ENCODE data around the gene OR2A25. TPM values are rescaled to one million over a fixed set of nuclear protein-coding genes. Genes with fewer than 3 reads are reported as not detected.

Gene OR2A25
- total RNA-seq, 1 donor from 2014 or later: not detected

DNA sequence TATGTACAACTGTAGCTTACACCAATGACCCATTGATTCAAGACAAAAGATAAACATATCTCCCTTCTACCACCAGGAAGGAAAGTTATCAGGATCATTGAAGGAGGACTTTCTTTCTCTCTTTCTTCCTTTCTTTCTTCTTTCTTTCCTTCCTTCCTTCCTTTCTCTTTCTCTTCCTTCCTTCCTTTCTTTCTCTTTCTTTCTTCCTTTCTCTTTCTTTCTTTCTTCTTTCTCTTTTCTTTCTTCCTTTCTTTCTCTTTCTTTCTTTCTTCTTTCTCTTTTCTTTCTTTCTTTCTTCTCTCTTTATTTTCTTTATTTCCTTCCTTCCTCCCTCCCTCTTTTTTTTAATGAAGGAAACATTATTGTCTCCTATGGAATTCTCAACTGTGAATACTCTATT is 29.2 kb downstream of the OR2A25 start:
- Histone ChIP-seq H3K27me3 (ENCODE audit: control insufficient read depth, insufficient read depth, low read length) (no peaks in the 10 kb centered on the region), H3K36me3 (ENCODE audit: control insufficient read depth, insufficient read depth, low read length) (no peaks in the 10 kb centered on the region), H3K4me3 (ENCODE audit: low read depth, low read length) (no peak overlapping the region)
- DNase-seq (ENCODE audit: low read depth): no peak
- TF ChIP-seq, protein P1, sequence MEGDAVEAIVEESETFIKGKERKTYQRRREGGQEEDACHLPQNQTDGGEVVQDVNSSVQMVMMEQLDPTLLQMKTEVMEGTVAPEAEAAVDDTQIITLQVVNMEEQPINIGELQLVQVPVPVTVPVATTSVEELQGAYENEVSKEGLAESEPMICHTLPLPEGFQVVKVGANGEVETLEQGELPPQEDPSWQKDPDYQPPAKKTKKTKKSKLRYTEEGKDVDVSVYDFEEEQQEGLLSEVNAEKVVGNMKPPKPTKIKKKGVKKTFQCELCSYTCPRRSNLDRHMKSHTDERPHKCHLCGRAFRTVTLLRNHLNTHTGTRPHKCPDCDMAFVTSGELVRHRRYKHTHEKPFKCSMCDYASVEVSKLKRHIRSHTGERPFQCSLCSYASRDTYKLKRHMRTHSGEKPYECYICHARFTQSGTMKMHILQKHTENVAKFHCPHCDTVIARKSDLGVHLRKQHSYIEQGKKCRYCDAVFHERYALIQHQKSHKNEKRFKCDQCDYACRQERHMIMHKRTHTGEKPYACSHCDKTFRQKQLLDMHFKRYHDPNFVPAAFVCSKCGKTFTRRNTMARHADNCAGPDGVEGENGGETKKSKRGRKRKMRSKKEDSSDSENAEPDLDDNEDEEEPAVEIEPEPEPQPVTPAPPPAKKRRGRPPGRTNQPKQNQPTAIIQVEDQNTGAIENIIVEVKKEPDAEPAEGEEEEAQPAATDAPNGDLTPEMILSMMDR (IDR thresholded peaks at IDR 0.05; ENCODE audit: insufficient read depth, low read length, poor library complexity, severe bottlenecking): no peak

DNA sequence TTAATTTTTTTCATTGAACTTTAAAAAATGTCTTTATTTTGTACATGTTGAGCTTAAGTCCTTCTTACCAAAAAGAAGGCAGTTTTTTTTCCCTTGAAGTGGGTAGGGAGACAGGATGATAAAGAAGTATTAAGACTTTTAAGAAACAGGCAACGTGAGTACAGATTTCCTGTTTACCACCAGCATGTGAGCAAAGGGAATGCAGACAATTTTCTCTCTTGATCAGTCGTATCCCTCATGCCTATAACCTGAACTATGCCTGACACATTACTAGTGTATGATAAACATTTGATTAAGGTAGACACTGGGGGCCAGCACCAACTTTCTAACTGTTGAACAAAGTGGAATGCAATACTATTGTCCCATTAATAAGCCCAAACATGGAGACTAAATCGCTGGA is 31.0 kb downstream of the OR2A25 start:
- Histone ChIP-seq H3K27me3 (ENCODE audit: control insufficient read depth, insufficient read depth, low read length) (no peaks in the 10 kb centered on the region), H3K36me3 (ENCODE audit: control insufficient read depth, insufficient read depth, low read length) (no peaks in the 10 kb centered on the region), H3K4me3 (ENCODE audit: low read depth, low read length) (no peak overlapping the region)
- TF ChIP-seq, protein P1 (IDR thresholded peaks at IDR 0.05; ENCODE audit: insufficient read depth, low read length, poor library complexity, severe bottlenecking): no peak
- DNase-seq (ENCODE audit: low read depth): no peak

DNA sequence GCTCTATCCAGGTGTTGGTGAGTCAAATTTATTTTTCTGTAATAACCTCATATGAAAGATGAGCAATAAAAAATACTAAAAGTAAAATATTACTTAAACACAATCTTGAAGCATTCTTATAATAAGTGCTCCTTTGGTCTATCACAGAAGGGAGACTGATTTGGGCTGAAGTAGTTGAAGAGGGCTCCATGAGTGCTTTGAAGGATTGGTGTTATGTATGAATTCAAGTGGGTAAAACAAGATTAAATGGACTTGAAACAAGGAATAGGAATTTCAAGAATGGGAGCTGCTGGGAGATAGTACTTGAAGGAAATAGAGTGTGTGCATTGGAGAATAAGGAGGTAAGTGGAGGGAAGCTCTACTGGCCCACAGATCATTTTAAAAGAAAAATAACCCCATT is 32.4 kb downstream of the OR2A25 start:
- H3K4me3 ChIP-seq (ENCODE audit: low read depth, low read length): no peak overlapping the region
- H3K27me3 ChIP-seq (ENCODE audit: control insufficient read depth, insufficient read depth, low read length): no peaks in the 10 kb centered on the region
- DNase-seq (ENCODE audit: low read depth): no peak
- TF ChIP-seq, protein P1 (IDR thresholded peaks at IDR 0.05; ENCODE audit: insufficient read depth, low read length, poor library complexity, severe bottlenecking): no peak
- H3K36me3 ChIP-seq (ENCODE audit: control insufficient read depth, insufficient read depth, low read length): no peaks in the 10 kb centered on the region

DNA sequence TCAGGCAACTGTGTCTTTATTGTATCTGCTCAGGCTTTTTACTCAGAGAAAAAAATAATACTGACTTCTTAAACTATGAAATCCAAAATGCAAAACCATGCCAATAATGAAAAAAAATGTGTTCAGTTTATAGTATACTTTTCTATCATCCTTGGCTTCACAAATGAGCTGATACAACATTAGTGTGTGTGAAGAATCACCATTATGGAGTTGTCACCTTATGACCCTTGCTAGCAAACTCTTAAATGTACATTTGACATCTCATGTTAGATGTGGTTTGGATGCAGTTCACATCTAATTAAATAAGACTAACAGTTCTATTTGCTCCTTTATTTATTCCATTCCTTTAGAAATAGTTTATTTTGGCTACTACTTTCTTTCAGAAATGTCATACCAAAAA is 35.6 kb downstream of the OR2A25 start:
- Histone ChIP-seq H3K27me3 (ENCODE audit: control insufficient read depth, insufficient read depth, low read length) (no peaks in the 10 kb centered on the region), H3K4me3 (ENCODE audit: low read depth, low read length) (no peak overlapping the region), H3K36me3 (ENCODE audit: control insufficient read depth, insufficient read depth, low read length) (no peaks in the 10 kb centered on the region)
- TF ChIP-seq, protein P1 (IDR thresholded peaks at IDR 0.05; ENCODE audit: insufficient read depth, low read length, poor library complexity, severe bottlenecking): no peak
- no peak for DNase-seq (ENCODE audit: low read depth)

DNA sequence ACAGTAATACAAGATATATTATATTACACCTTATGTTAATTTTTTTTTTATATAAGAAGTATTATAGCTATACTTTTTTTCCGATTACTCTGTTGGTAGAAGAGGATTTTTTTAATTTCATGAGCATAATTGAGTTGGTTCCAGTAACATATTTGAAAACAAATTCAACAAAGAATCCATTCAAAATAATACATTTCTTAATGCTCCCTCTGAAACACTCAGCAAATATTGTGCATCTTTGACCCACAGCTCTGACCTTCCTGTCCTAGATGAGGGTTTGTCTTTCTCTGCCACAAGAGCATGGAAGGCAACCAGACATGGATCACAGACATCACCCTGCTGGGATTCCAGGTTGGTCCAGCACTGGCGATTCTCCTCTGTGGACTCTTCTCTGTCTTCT is 39.7 kb downstream of the OR2A25 start, which contains the start of gene OR2A2:
Gene OR2A2 (plus strand): TSS at position 301 of the 400 bp plus-strand sequence. CDS start 0 bp downstream, at position 301.
- H3K36me3 ChIP-seq (ENCODE audit: control insufficient read depth, insufficient read depth, low read length): no peaks in the 10 kb centered on the region
- H3K27me3 ChIP-seq (ENCODE audit: control insufficient read depth, insufficient read depth, low read length): no peaks in the 10 kb centered on the region
- TF ChIP-seq, protein P1 (IDR thresholded peaks at IDR 0.05; ENCODE audit: insufficient read depth, low read length, poor library complexity, severe bottlenecking): no peak
- H3K4me3 ChIP-seq (ENCODE audit: low read depth, low read length): no peak within 1 kb of the TSS
- no peak for DNase-seq (ENCODE audit: low read depth)

DNA sequence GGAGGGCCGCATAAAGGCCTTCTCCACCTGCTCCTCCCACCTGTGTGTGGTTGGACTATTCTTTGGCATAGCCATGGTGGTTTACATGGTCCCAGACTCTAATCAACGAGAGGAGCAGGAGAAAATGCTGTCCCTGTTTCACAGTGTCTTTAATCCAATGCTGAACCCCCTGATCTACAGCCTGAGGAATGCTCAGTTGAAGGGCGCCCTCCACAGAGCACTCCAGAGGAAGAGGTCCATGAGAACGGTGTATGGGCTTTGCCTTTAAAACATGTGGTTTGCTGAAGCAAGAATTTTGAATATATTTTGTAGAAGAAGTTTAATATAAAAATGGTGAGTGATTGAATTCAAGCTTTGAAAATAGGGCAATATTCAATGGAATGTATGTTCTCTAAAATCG is 40.7 kb downstream of the OR2A25 start:
- Histone ChIP-seq H3K27me3 (ENCODE audit: control insufficient read depth, insufficient read depth, low read length) (no peaks in the 10 kb centered on the region), H3K4me3 (ENCODE audit: low read depth, low read length) (no peak overlapping the region), H3K36me3 (ENCODE audit: control insufficient read depth, insufficient read depth, low read length) (no peaks in the 10 kb centered on the region)
- no peak for DNase-seq (ENCODE audit: low read depth)
- TF ChIP-seq, protein P1 (IDR thresholded peaks at IDR 0.05; ENCODE audit: insufficient read depth, low read length, poor library complexity, severe bottlenecking): no peak

Data from kidney epithelial cell (primary cell).